ENCODE results near the gene ETNK1.
A peak's percentile ranks its signal among the peaks of the same experiment; 100 is the strongest.

DNA sequence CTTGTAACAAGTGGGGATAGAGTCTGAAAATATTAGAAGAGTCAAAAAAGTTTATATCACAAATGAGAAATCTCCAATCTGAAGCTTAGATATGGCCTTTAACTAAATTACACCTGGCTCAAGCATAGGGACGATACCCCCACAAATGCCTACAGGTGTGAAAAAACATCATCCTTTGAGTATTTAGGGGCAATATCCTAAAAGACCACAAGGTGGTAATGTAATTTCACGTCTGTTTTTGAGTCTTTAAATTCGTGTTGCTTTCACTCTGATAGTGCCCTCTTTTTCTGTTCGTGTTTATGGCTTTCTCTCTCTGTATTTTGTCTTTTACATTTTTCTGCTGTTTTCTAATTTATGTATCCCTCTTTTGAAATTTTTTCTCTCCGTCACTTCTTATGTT is 84.3 kb downstream of the ETNK1 start:
- TF ChIP-seq, protein P1, sequence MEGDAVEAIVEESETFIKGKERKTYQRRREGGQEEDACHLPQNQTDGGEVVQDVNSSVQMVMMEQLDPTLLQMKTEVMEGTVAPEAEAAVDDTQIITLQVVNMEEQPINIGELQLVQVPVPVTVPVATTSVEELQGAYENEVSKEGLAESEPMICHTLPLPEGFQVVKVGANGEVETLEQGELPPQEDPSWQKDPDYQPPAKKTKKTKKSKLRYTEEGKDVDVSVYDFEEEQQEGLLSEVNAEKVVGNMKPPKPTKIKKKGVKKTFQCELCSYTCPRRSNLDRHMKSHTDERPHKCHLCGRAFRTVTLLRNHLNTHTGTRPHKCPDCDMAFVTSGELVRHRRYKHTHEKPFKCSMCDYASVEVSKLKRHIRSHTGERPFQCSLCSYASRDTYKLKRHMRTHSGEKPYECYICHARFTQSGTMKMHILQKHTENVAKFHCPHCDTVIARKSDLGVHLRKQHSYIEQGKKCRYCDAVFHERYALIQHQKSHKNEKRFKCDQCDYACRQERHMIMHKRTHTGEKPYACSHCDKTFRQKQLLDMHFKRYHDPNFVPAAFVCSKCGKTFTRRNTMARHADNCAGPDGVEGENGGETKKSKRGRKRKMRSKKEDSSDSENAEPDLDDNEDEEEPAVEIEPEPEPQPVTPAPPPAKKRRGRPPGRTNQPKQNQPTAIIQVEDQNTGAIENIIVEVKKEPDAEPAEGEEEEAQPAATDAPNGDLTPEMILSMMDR (IDR thresholded peaks at IDR 0.05): peak in 4 of 6 experiments; percentile 29 to 54 (median 43)
- no peak for TF ChIP-seq POLR2A (IDR thresholded peaks at IDR 0.05)
